ENCODE measurements around the gene GTSE1. TPM values are rescaled to one million over a fixed set of nuclear protein-coding genes. Genes with fewer than 3 reads are reported as not detected.

The GTSE1 gene
- total and polyA plus RNA-seq, 2 of the 13 experiments (the other 11 are each of a cell fraction or from before 2014, with no cell fraction given): 10.7 to 13.5 TPM

DNA sequence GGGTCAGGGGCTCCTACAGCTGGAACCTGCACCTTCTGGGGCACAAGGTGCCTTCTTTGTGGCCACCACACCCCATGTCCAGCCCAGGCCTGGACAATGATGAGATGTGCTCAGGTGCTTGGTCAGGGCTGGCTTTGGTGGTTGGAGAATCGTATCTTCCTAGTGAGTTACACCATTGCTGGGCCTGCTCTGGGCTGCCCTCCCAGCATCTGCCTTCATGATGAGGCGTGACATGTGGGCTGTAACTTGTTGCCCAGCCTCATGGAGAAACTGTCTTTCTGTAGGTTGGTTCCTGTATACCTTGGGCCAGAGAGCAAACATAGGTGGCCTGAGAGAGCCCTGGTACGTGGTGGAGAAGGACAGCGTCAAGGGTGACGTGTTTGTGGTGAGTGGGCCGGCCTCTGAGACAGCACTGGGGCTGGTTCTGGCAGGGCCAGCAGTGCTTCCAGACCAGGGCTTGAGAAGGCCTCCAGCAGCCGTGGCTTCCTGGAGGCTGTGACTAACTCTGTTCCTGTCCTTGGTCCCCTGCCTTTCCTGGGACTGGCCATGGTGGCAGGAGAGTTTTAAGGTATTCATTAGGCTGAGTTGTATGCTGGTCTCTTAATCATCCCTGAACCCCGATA is 56.9 kb downstream of the GTSE1 start:
- BruUV-seq (replicated peaks): no TSS peak
- intact Hi-C loops (cut with micrococcal nuclease; ENCODE audit: unreplicated experiment) (no loop called here), in situ Hi-C loops (cut with HindIII; ENCODE audit: extremely low pct_ligation_motif_present, low pct_unique_long_range_greater_than_20kb) (no loop called here)
- ChIA-PET CTCF (ENCODE audit: low intra/inter-chr PET ratio, low total read pairs) (no interaction called here), POLR2A (interaction anchor here (0.6 kb wide), 1 partner anchor 166 kb away, joined by 3 read pairs; no protein-coding TSS in a partner anchor)
- Histone ChIP-seq H4K20me1 (ENCODE audit: insufficient read depth, low read length) (no peaks in the 10 kb centered on the region), H3K27me3 (ENCODE audit: control insufficient read depth in 1 of 2, insufficient read depth in 2 of 2, low read length in 2 of 2) (no peaks in the 10 kb centered on the region), H3K4me1 (ENCODE audit: insufficient read depth, low read length) (no peaks in the 10 kb centered on the region), H2AFZ (ENCODE audit: low read length) (no peak overlapping the region), H3K79me2 (ENCODE audit: insufficient read depth, low read length) (no peaks in the 10 kb centered on the region), H3K27ac (ENCODE audit: extremely low read length, insufficient read depth, low read length) (no peak overlapping the region), H3K9me3 (ENCODE audit: low read length) (no peaks in the 10 kb centered on the region), H3K4me3 (replicated peaks in 1 of 3; ENCODE audit: insufficient read depth in 1 of 3, low read depth in 2 of 3, low read length in 3 of 3) (no peak overlapping the region), H3K36me3 (replicated peaks in 1 of 2; ENCODE audit: control insufficient read depth in 1 of 2, insufficient read depth in 2 of 2, low read length in 2 of 2) (peaks cover 44 to 80% of the 10 kb centered on the region in 2 experiments), H3K9ac (ENCODE audit: insufficient read depth, low read depth, low read length) (no peak overlapping the region), H3K4me2 (ENCODE audit: low read depth, low read length) (no peak overlapping the region)
- no peak for ATAC-seq
- 95% methylated on average over 8 of the region's 8 CpGs for WGBS (ENCODE audit: low lambda C conversion rate)
- no peak for DNase-seq (ENCODE audit: low spot score)
- FAIRE-seq: no peak
- TF ChIP-seq, protein P1, sequence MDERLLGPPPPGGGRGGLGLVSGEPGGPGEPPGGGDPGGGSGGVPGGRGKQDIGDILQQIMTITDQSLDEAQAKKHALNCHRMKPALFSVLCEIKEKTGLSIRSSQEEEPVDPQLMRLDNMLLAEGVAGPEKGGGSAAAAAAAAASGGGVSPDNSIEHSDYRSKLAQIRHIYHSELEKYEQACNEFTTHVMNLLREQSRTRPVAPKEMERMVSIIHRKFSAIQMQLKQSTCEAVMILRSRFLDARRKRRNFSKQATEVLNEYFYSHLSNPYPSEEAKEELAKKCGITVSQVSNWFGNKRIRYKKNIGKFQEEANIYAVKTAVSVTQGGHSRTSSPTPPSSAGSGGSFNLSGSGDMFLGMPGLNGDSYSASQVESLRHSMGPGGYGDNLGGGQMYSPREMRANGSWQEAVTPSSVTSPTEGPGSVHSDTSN (CRISPR knock-in tag; IDR thresholded peaks at IDR 0.05): no peak
- no peak for TF ChIP-seq CENPX (CRISPR knock-in tag; IDR thresholded peaks at IDR 0.05)
- TF ChIP-seq HDAC2 (CRISPR knock-in tag; IDR thresholded peaks at IDR 0.05): no peak
- TF ChIP-seq NONO (IDR thresholded peaks at IDR 0.05): no peak
- no peak for TF ChIP-seq NONO (CRISPR knock-in tag; conservative IDR thresholded peaks at IDR 0.05)
- TF ChIP-seq ZNF207 (IDR thresholded peaks at IDR 0.05; ENCODE audit: borderline replicate concordance): no peak
- no peak for TF ChIP-seq ZFP1 (CRISPR knock-in tag; IDR thresholded peaks at IDR 0.05)
- no peak for TF ChIP-seq ZNF607 (CRISPR knock-in tag; IDR thresholded peaks at IDR 0.05; ENCODE audit: borderline replicate concordance)
- TF ChIP-seq ZFY (CRISPR knock-in tag; IDR thresholded peaks at IDR 0.05): no peak
- no peak for TF ChIP-seq PAWR (CRISPR knock-in tag; IDR thresholded peaks at IDR 0.05; ENCODE audit: borderline replicate concordance)
- no peak for TF ChIP-seq SRF (IDR thresholded peaks at IDR 0.05; ENCODE audit: low read depth, low read length)
- TF ChIP-seq CBFB (CRISPR knock-in tag; IDR thresholded peaks at IDR 0.05): no peak
- TF ChIP-seq MBNL3 (CRISPR knock-in tag; conservative IDR thresholded peaks at IDR 0.05): no peak
- no peak for TF ChIP-seq ZNF281 (CRISPR knock-in tag; IDR thresholded peaks at IDR 0.05; ENCODE audit: borderline replicate concordance)
- no peak for TF ChIP-seq POLR2AphosphoS5 (IDR thresholded peaks at IDR 0.05; ENCODE audit: low read depth, low read length)
- TF ChIP-seq ZFP41 (CRISPR knock-in tag; IDR thresholded peaks at IDR 0.05; ENCODE audit: borderline replicate concordance): no peak
- no peak for TF ChIP-seq BCLAF1 (IDR thresholded peaks at IDR 0.05)

Measured in HepG2 (cell line).